Measurements from ENCODE around the gene ETFDH.
A peak's percentile ranks its signal among the peaks of the same experiment; 100 is the strongest.
"Not testable (repeated sequence)": the region's sequence is repeated elsewhere in the genome, so short reads cannot be mapped to it uniquely, and the experiment has no call there.

The ETFDH gene

GRCh38 chr4:158652920-158653319, 19.2 kb upstream of the ETFDH start:
- Histone ChIP-seq H3K18ac (ENCODE audit: low read depth in 1 of 2, low read length in 2 of 2) (no peak overlapping the region), H4K91ac (ENCODE audit: low read length) (no peak overlapping the region), H2BK5ac (ENCODE audit: low read depth, low read length, poor library complexity, severe bottlenecking) (no peak overlapping the region), H3K36me3 (ENCODE audit: control insufficient read depth in 1 of 2, insufficient read depth in 2 of 2, low read depth in 1 of 2, low read length in 2 of 2) (no peaks in the 10 kb centered on the region), H3K9me3 (ENCODE audit: control insufficient read depth, low read length) (no peaks in the 10 kb centered on the region), H3K27ac (ENCODE audit: low read length, poor library complexity, severe bottlenecking) (no peak overlapping the region), H2AK5ac (ENCODE audit: low read length, severe bottlenecking) (no peak overlapping the region), H3K27me3 (ENCODE audit: control insufficient read depth in 1 of 2, insufficient read depth in 1 of 2, low read length in 2 of 2) (no peaks in the 10 kb centered on the region), H2BK120ac (ENCODE audit: low read depth, low read length) (no peak overlapping the region), H4K8ac (ENCODE audit: low read length) (no peak overlapping the region), H3K23ac (ENCODE audit: low read length in 2 of 2) (no peak overlapping the region), H3K4me1 (ENCODE audit: control insufficient read depth, insufficient read depth, low read depth, low read length) (no peaks in the 10 kb centered on the region), H2BK12ac (ENCODE audit: low read length in 2 of 2) (no peak overlapping the region), H2BK15ac (ENCODE audit: low read depth, poor library complexity, severe bottlenecking) (no peak overlapping the region), H3K79me1 (replicated peaks; ENCODE audit: low read length, poor library complexity, severe bottlenecking) (no peaks in the 10 kb centered on the region), H3K14ac (ENCODE audit: low read length in 2 of 2) (no peak overlapping the region), H3K9ac (ENCODE audit: low read length) (peak overlapping the region; percentile 85), H2AFZ (ENCODE audit: low read depth, low read length) (no peak overlapping the region), H3K4ac (ENCODE audit: low read depth in 1 of 2, low read length in 2 of 2) (no peak overlapping the region), H3K4me3 (ENCODE audit: insufficient read depth in 1 of 2, low read depth in 1 of 2, low read length in 2 of 2) (peak overlapping the region in 1 of 2 experiments; percentile 58), H3K4me2 (ENCODE audit: low read length, poor library complexity, severe bottlenecking) (no peak overlapping the region)
- peak; percentile 3 for DNase-seq
- no CpG with 5 or more reads among the region's 2 CpGs for WGBS

GRCh38 chr4:158656439-158656838, 15.7 kb upstream of the ETFDH start:
- no CpG with 5 or more reads among the region's 1 CpG for WGBS
- H3K9ac ChIP-seq (ENCODE audit: low read length): no peak overlapping the region
- H3K79me1 ChIP-seq (replicated peaks; ENCODE audit: low read length, poor library complexity, severe bottlenecking): no peaks in the 10 kb centered on the region

GRCh38 chr4:158657291-158657690, 14.8 kb upstream of the ETFDH start:
- Histone ChIP-seq H3K27ac (ENCODE audit: low read length, poor library complexity, severe bottlenecking) (no peak overlapping the region), H2AFZ (ENCODE audit: low read depth, low read length) (no peak overlapping the region), H2AK5ac (ENCODE audit: low read length, severe bottlenecking) (no peak overlapping the region), H4K8ac (ENCODE audit: low read length) (no peak overlapping the region), H2BK12ac (ENCODE audit: low read length in 2 of 2) (no peak overlapping the region), H3K4me2 (ENCODE audit: low read length, poor library complexity, severe bottlenecking) (no peak overlapping the region), H3K4ac (ENCODE audit: low read depth in 1 of 2, low read length in 2 of 2) (no peak overlapping the region), H2BK120ac (ENCODE audit: low read depth, low read length) (no peak overlapping the region), H2BK5ac (ENCODE audit: low read depth, low read length, poor library complexity, severe bottlenecking) (no peak overlapping the region), H3K23ac (ENCODE audit: low read length in 2 of 2) (no peak overlapping the region), H4K91ac (ENCODE audit: low read length) (no peak overlapping the region), H3K4me1 (ENCODE audit: control insufficient read depth, insufficient read depth, low read depth, low read length) (no peaks in the 10 kb centered on the region), H3K79me1 (replicated peaks; ENCODE audit: low read length, poor library complexity, severe bottlenecking) (no peaks in the 10 kb centered on the region), H3K27me3 (ENCODE audit: control insufficient read depth in 1 of 2, insufficient read depth in 1 of 2, low read length in 2 of 2) (no peaks in the 10 kb centered on the region), H3K14ac (ENCODE audit: low read length in 2 of 2) (no peak overlapping the region), H3K9me3 (ENCODE audit: control insufficient read depth, low read length) (no peaks in the 10 kb centered on the region), H3K9ac (ENCODE audit: low read length) (no peak overlapping the region), H3K18ac (ENCODE audit: low read depth in 1 of 2, low read length in 2 of 2) (no peak overlapping the region), H2BK15ac (ENCODE audit: low read depth, poor library complexity, severe bottlenecking) (no peak overlapping the region), H3K36me3 (ENCODE audit: control insufficient read depth in 1 of 2, insufficient read depth in 2 of 2, low read depth in 1 of 2, low read length in 2 of 2) (no peaks in the 10 kb centered on the region), H3K4me3 (ENCODE audit: insufficient read depth in 1 of 2, low read depth in 1 of 2, low read length in 2 of 2) (no peak overlapping the region)
- no peak for DNase-seq
- 84% methylated on average over 11 of the region's 11 CpGs for WGBS

More at GRCh38 chr4:158656439-158656838, 15.7 kb upstream of the ETFDH start:
- Histone ChIP-seq H2BK5ac (ENCODE audit: low read depth, low read length, poor library complexity, severe bottlenecking) (no peak overlapping the region), H2BK15ac (ENCODE audit: low read depth, poor library complexity, severe bottlenecking) (no peak overlapping the region), H3K4me1 (ENCODE audit: control insufficient read depth, insufficient read depth, low read depth, low read length) (no peaks in the 10 kb centered on the region), H2AFZ (ENCODE audit: low read depth, low read length) (no peak overlapping the region), H3K4ac (ENCODE audit: low read depth in 1 of 2, low read length in 2 of 2) (no peak overlapping the region), H3K4me2 (ENCODE audit: low read length, poor library complexity, severe bottlenecking) (no peak overlapping the region), H2AK5ac (ENCODE audit: low read length, severe bottlenecking) (no peak overlapping the region), H2BK12ac (ENCODE audit: low read length in 2 of 2) (no peak overlapping the region), H4K8ac (ENCODE audit: low read length) (no peak overlapping the region), H3K27ac (ENCODE audit: low read length, poor library complexity, severe bottlenecking) (no peak overlapping the region), H3K9me3 (ENCODE audit: control insufficient read depth, low read length) (no peaks in the 10 kb centered on the region), H3K27me3 (ENCODE audit: control insufficient read depth in 1 of 2, insufficient read depth in 1 of 2, low read length in 2 of 2) (no peaks in the 10 kb centered on the region), H3K14ac (ENCODE audit: low read length in 2 of 2) (no peak overlapping the region), H3K36me3 (ENCODE audit: control insufficient read depth in 1 of 2, insufficient read depth in 2 of 2, low read depth in 1 of 2, low read length in 2 of 2) (no peaks in the 10 kb centered on the region), H3K4me3 (ENCODE audit: insufficient read depth in 1 of 2, low read depth in 1 of 2, low read length in 2 of 2) (no peak overlapping the region), H2BK120ac (ENCODE audit: low read depth, low read length) (no peak overlapping the region), H3K18ac (ENCODE audit: low read depth in 1 of 2, low read length in 2 of 2) (no peak overlapping the region), H3K23ac (ENCODE audit: low read length in 2 of 2) (no peak overlapping the region), H4K91ac (ENCODE audit: low read length) (no peak overlapping the region)
- DNase-seq: no peak

DNA sequence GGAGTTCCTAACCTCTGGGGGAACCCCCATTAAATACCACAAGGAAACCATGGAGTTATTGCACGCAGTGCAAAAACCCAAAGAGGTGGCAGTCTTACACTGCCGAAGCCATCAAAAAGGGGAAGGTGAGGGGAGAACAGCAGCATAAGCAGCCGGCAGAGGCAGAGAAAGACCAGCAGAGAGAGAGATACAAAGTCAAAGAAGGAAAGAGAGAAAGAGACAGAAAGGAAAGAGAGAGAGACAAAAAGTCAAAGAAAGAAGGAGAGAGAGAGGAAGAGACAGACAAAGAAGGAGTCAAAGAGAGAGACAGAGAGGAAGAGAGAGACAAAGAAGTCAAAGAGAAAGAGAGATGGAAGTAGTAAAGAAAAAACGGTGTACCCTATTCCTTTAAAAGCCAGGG, 8.8 kb upstream of the ETFDH start:
- not testable (repeated sequence) for H3K4me3 ChIP-seq (ENCODE audit: insufficient read depth in 1 of 2, low read depth in 1 of 2, low read length in 2 of 2); H3K4me1 ChIP-seq (ENCODE audit: control insufficient read depth, insufficient read depth, low read depth, low read length); H3K9ac ChIP-seq (ENCODE audit: low read length); H2BK5ac ChIP-seq (ENCODE audit: low read depth, low read length, poor library complexity, severe bottlenecking); H3K79me1 ChIP-seq (replicated peaks; ENCODE audit: low read length, poor library complexity, severe bottlenecking); H3K4me2 ChIP-seq (ENCODE audit: low read length, poor library complexity, severe bottlenecking); H2BK12ac ChIP-seq (ENCODE audit: low read length in 2 of 2); H2BK15ac ChIP-seq (ENCODE audit: low read depth, poor library complexity, severe bottlenecking); H3K18ac ChIP-seq (ENCODE audit: low read depth in 1 of 2, low read length in 2 of 2); H3K27ac ChIP-seq (ENCODE audit: low read length, poor library complexity, severe bottlenecking); H2AFZ ChIP-seq (ENCODE audit: low read depth, low read length); H2BK120ac ChIP-seq (ENCODE audit: low read depth, low read length); H3K27me3 ChIP-seq (ENCODE audit: control insufficient read depth in 1 of 2, insufficient read depth in 1 of 2, low read length in 2 of 2); H3K23ac ChIP-seq (ENCODE audit: low read length in 2 of 2); H3K4ac ChIP-seq (ENCODE audit: low read depth in 1 of 2, low read length in 2 of 2); H2AK5ac ChIP-seq (ENCODE audit: low read length, severe bottlenecking); H3K36me3 ChIP-seq (ENCODE audit: control insufficient read depth in 1 of 2, insufficient read depth in 2 of 2, low read depth in 1 of 2, low read length in 2 of 2); H4K8ac ChIP-seq (ENCODE audit: low read length); H3K14ac ChIP-seq (ENCODE audit: low read length in 2 of 2); H4K91ac ChIP-seq (ENCODE audit: low read length); H3K9me3 ChIP-seq (ENCODE audit: control insufficient read depth, low read length); DNase-seq
- WGBS: 66% methylated on average over 4 of the region's 4 CpGs
